ENCODE results near the gene TRPM3. TPM values are rescaled to one million over a fixed set of nuclear protein-coding genes. Genes with fewer than 3 reads are reported as not detected.

The TRPM3 gene
- total and polyA plus RNA-seq, 2 of the 8 experiments (the other 6 are each of a cell fraction or from before 2014, with no cell fraction given) = 2.4 to 10.9 TPM

DNA sequence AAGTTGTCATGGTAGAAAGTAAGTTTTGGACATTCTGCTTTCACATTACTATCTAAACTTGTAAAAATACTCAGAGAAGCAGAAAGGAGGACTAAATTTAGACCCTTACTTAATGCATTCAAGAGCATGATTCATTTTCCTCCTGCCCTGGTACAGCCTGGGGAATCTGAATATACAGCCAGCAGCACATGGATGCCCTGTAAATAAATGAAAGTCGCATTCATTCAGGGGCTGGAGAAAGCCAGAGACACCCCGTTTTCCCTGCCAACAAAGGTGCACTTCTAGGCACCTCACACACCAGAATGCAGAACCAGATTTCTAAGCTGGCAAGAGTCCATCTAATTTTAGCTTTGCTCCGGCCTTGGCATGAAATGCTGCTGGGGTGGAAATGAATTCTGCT lies 534.2 kb downstream of the TRPM3 start:
- H3K9ac ChIP-seq (replicated peaks in 1 of 4; ENCODE audit: extremely low read depth in 1 of 4, low read depth in 3 of 4, low read length in 3 of 4) = no peak overlapping the region
- H2BK20ac ChIP-seq (ENCODE audit: low read length) = no peak overlapping the region
- TF ChIP-seq CREB1 (IDR thresholded peaks at IDR 0.05) (no peak), CTBP2 (IDR thresholded peaks at IDR 0.05; ENCODE audit: borderline replicate concordance, insufficient read depth, insufficient read length, low read length) (no peak), CHD1 (IDR thresholded peaks at IDR 0.05; ENCODE audit: low read depth, low read length) (no peak), RAD21 (IDR thresholded peaks at IDR 0.05 in 1 of 2, conservative IDR thresholded peaks at IDR 0.05 in 1 of 2; ENCODE audit: low read depth in 2 of 2, low read length in 2 of 2) (no peak)
- TF ChIP-seq, protein P1, sequence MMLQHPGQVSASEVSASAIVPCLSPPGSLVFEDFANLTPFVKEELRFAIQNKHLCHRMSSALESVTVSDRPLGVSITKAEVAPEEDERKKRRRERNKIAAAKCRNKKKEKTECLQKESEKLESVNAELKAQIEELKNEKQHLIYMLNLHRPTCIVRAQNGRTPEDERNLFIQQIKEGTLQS (IDR thresholded peaks at IDR 0.05; ENCODE audit: insufficient read depth, low read depth, low read length) = no peak
- TF ChIP-seq, protein P2, sequence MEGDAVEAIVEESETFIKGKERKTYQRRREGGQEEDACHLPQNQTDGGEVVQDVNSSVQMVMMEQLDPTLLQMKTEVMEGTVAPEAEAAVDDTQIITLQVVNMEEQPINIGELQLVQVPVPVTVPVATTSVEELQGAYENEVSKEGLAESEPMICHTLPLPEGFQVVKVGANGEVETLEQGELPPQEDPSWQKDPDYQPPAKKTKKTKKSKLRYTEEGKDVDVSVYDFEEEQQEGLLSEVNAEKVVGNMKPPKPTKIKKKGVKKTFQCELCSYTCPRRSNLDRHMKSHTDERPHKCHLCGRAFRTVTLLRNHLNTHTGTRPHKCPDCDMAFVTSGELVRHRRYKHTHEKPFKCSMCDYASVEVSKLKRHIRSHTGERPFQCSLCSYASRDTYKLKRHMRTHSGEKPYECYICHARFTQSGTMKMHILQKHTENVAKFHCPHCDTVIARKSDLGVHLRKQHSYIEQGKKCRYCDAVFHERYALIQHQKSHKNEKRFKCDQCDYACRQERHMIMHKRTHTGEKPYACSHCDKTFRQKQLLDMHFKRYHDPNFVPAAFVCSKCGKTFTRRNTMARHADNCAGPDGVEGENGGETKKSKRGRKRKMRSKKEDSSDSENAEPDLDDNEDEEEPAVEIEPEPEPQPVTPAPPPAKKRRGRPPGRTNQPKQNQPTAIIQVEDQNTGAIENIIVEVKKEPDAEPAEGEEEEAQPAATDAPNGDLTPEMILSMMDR (IDR thresholded peaks at IDR 0.05; ENCODE audit: control extremely low read depth in 1 of 3, insufficient read depth in 1 of 3, low read depth in 1 of 3, low read length in 3 of 3) = no peak
- no peak overlapping the region for H3K56ac ChIP-seq (replicated peaks; ENCODE audit: insufficient read length, low read depth, low read length)
- no peak overlapping the region for H3K27ac ChIP-seq (ENCODE audit: low read depth, low read length)
- H3K18ac ChIP-seq (ENCODE audit: extremely low read depth, low read length) = no peak overlapping the region
- no peak overlapping the region for H4K5ac ChIP-seq (ENCODE audit: insufficient read length, low read depth, low read length)
- no peaks in the 10 kb centered on the region for H3K79me1 ChIP-seq (ENCODE audit: low read depth, low read length)
- no peak overlapping the region; the same call in 1 of the 2 replicates for H2BK12ac ChIP-seq (ENCODE audit: low read depth, low read length)
- no peak overlapping the region for H2BK5ac ChIP-seq (ENCODE audit: low read depth, low read length)
- H2BK15ac ChIP-seq (ENCODE audit: low read length) = no peak overlapping the region
- no peak overlapping the region for H3K4me2 ChIP-seq (ENCODE audit: insufficient read depth in 1 of 2, low read depth in 2 of 2, low read length in 2 of 2)
- no peak overlapping the region for H4K91ac ChIP-seq (replicated peaks; ENCODE audit: insufficient read length, low read length)
- WGBS, 2 experiments (ENCODE audit: extremely low coverage in 1 of 2, insufficient coverage in 1 of 2, insufficient read length in 1 of 2, insufficient replicate concordance in 2 of 2, low coverage in 1 of 2, low lambda C conversion rate in 2 of 2, missing lambda C conversion rate in 1 of 2) = 84% methylated on average over 3 of the region's 3 CpGs; no CpG with 5 or more reads in 1 of the 2 experiments
- ChIA-PET CTCF (ENCODE audit: partially characterized antibody) (interaction anchor here (1.1 kb wide), 1 partner anchor 160 kb away, joined by 3 read pairs; no protein-coding TSS in a partner anchor), POLR2A (ENCODE audit: partially characterized antibody) (no interaction called here)
- H3K4me3 ChIP-seq (ENCODE audit: extremely low read depth in 1 of 4, insufficient read depth in 2 of 4, low read depth in 3 of 4, low read length in 4 of 4) = no peak overlapping the region
- no peak overlapping the region for H3K4ac ChIP-seq (replicated peaks; ENCODE audit: insufficient read length, low read depth, low read length)
- no peaks in the 10 kb centered on the region for H3K79me2 ChIP-seq (ENCODE audit: control insufficient read depth in 1 of 2, insufficient read depth in 2 of 2, low read length in 2 of 2)
- no peak overlapping the region for H3K23ac ChIP-seq (ENCODE audit: insufficient read length)
- no peak for DNase-seq (ENCODE audit: low read depth in 1 of 2, low spot score in 2 of 2)
- H3K9me3 ChIP-seq (ENCODE audit: insufficient read depth in 2 of 2, low read depth in 1 of 2, low read length in 1 of 2) = no peaks in the 10 kb centered on the region
- H3K23me2 ChIP-seq (ENCODE audit: low read depth, low read length) = no peaks in the 10 kb centered on the region; the same call in 1 of the 2 replicates
- H3K27me3 ChIP-seq (replicated peaks in 1 of 4; ENCODE audit: control insufficient read depth in 3 of 4, extremely low read depth in 1 of 4, insufficient read depth in 3 of 4, low read length in 3 of 4) = no peaks in the 10 kb centered on the region
- no peak for FAIRE-seq
- no peak overlapping the region for H2AFZ ChIP-seq (ENCODE audit: low read length)
- H2AK5ac ChIP-seq (ENCODE audit: low read depth, low read length) = no peak overlapping the region
- H4K20me1 ChIP-seq (replicated peaks in 1 of 2; ENCODE audit: control insufficient read depth in 1 of 2, insufficient read depth in 2 of 2, low read length in 2 of 2) = no peaks in the 10 kb centered on the region
- no peak overlapping the region for H4K8ac ChIP-seq (ENCODE audit: extremely low read depth, insufficient read depth, low read length)
- no peak overlapping the region for H3K14ac ChIP-seq (ENCODE audit: insufficient read length)
- H3K4me1 ChIP-seq (replicated peaks in 1 of 4; ENCODE audit: control insufficient read depth in 3 of 4, insufficient read depth in 4 of 4, low read length in 3 of 4) = no peaks in the 10 kb centered on the region
- H3K36me3 ChIP-seq (ENCODE audit: control insufficient read depth in 2 of 4, insufficient read depth in 4 of 4, low read length in 3 of 4) = no peaks in the 10 kb centered on the region
- no peak overlapping the region for H2BK120ac ChIP-seq (replicated peaks; ENCODE audit: low read depth, low read length)

Data from H1 (cell line).